Activated T-cell treated with anti-CD3 and anti-CD28 coated beads, Interleukin-2, amount 50 U/mL, for 72 hours (primary cell): ENCODE measurements around the gene RNF130. TPM values are rescaled to one million over a fixed set of nuclear protein-coding genes. Genes with fewer than 3 reads are reported as not detected.

Experiments used
- ATAC-seq, 2 donors: fragments of 150-1000 bp; cut with Tn5 transposase; replicated peaks in 1 of 2; 2 replicates each; pipeline ENCODE4 v1.10.0; 2021; ENCODE audit warnings: moderate library complexity in 2 of 2, mild to moderate bottlenecking in 1 of 2
- DNase-seq, 2 donors: peaks; one replicate each; pipeline ENCODE4 v3.0.0; 2021 to 2022; ENCODE audit warnings: mixed read lengths in 1 of 2
- H3K27ac Mint-ChIP-seq: one replicate; pipeline ENCODE4 v1.8.0; 2022; ENCODE audit warnings: mild to moderate bottlenecking, moderate library complexity, mixed read lengths
- H3K27me3 Mint-ChIP-seq: one replicate; pipeline ENCODE4 v1.8.0; 2022; ENCODE audit warnings: low read depth, mixed read lengths
- H3K36me3 Mint-ChIP-seq, 2 donors: one replicate each; pipeline ENCODE4 v1.8.0; 2022; ENCODE audit warnings: mixed read lengths in 2 of 2, mild to moderate bottlenecking in 1 of 2; ENCODE audit not compliant: insufficient read depth in 2 of 2
- H3K4me1 Mint-ChIP-seq: one replicate; pipeline ENCODE4 v1.8.0; 2022; ENCODE audit warnings: low read depth, mixed read lengths
- H3K4me3 Mint-ChIP-seq, 2 donors: one replicate each; pipeline ENCODE4 v1.8.0; 2022; ENCODE audit warnings: mild to moderate bottlenecking in 2 of 2, mixed read lengths in 2 of 2, moderate library complexity in 2 of 2
- H3K9me3 Mint-ChIP-seq, 2 donors: one replicate each; pipeline ENCODE4 v1.8.0; 2022; ENCODE audit warnings: mixed read lengths in 2 of 2
- total RNA-seq, 2 donors: library from RNA; stranded (reverse); gene quantifications; one replicate each; pipeline ENCODE4 v1.2.3, GENCODE V29; 2022

The RNF130 gene
- total RNA-seq, 2 donors from 2014 or later = 17.7 to 23.6 TPM

DNA sequence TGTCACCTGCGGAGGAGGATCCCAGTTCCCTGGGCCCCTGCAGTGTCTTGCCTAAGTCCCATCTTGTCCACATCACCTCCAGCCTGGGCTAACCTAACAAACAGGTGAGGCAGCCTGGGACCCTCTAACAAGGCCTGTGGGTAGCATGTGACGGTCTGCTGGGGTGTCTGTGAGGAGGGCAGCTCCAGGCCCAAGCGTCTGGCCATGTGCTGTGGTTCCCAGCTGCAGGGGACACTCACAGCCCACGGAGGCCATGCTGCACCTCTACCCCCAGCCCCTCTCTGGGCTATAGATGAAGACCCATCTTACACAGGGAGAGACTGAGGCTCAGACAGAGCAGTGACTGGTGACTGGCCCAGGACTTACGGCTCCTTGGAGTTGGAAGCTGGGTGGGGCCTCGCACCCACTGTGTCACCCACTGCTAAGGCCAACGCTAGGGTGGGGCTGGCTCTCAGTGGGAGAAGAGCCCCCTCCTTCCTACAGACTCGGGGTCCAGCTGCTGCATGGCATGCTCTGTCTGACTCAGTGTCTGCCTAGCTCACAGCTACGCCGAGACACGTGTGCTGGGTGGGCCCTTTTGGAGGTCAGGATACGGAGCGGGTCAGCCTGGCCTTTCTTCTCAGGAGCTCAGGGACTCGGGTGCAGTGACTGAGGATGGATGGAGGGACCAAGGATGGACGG lies 40.8 kb upstream of the RNF130 start:
- no peak for ATAC-seq
- Mint-ChIP-seq H3K27me3 (peaks cover 7% of the 10 kb centered on the region), H3K27ac (no peak overlapping the region), H3K4me3 (no peak overlapping the region), H3K9me3 (peaks cover 0 to 6% of the 10 kb centered on the region in 2 donors), H3K36me3 (peaks cover 4 to 8% of the 10 kb centered on the region in 2 donors), H3K4me1 (no peaks in the 10 kb centered on the region)
- DNase-seq = no peak

DNA sequence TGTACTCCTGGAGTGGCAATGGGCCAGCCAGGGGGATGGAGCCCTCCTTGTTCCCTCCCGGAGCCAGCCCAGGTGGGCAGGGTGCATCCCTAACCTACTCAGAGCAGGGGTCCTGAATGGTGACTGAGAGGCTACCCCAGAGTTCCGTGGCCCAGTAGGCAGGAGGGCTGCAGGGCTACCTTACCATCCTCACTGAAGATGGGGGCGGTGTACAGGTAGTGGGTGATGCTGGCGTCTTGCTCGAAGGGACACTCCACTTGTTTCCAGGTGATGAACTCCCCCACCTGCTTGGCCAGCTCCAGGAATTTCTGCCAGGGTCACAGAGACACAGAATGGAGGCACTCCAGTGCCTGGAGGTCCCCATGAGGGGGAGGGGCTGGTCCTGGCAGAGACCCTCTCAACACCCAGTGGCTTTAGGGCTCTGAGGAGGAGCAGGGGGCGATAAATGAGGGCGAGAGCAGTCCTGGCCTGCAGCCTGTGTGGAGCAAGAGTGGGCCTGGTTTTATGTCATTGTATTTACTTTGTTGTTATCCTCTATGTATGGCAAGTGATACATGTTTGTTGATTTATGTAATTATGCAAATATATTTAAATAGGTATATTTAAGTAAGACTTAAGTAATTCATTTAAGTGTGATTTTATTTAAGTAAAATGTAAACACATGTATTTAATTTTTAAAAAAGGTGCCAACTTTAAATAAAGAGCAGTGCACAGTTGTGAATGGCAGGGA lies 39.9 kb upstream of the RNF130 start:
- peaks cover 10 to 16% of the 10 kb centered on the region in 2 donors for H3K36me3 Mint-ChIP-seq
- no peak overlapping the region for H3K27ac Mint-ChIP-seq
- ATAC-seq (no peak), DNase-seq (no peak)
- no peak overlapping the region for H3K4me3 Mint-ChIP-seq
- no peaks in the 10 kb centered on the region for H3K4me1 Mint-ChIP-seq
- H3K27me3 Mint-ChIP-seq = peaks cover 7% of the 10 kb centered on the region
- peaks cover 4 to 14% of the 10 kb centered on the region in 2 donors for H3K9me3 Mint-ChIP-seq

DNA sequence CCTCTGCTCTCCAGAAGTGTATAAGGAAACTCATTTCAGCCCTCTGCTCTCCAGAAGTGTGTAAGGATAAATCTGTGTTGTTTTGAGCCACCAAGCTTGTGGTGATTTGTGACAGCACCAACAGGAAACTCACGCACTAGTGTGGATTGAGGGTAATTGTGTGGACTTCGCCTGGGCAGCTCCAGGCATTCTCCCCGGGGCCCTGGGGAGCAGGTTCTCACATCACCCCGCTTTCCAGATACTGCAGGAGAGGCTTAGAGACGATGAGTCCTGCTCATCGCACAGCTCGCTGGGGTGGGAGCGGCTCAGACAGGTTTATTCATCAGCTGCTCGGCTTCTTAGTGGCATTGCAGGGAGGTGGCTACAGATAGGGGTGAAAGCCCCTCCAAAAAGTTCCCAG lies 38.4 kb upstream of the RNF130 start:
- DNase-seq (no peak), ATAC-seq (no peak)
- H3K36me3 Mint-ChIP-seq = peaks cover 10 to 16% of the 10 kb centered on the region in 2 donors
- H3K27me3 Mint-ChIP-seq = peaks cover 7% of the 10 kb centered on the region
- H3K4me3 Mint-ChIP-seq = no peak overlapping the region
- peaks cover 6 to 14% of the 10 kb centered on the region in 2 donors for H3K9me3 Mint-ChIP-seq
- H3K27ac Mint-ChIP-seq = no peak overlapping the region
- no peaks in the 10 kb centered on the region for H3K4me1 Mint-ChIP-seq

DNA sequence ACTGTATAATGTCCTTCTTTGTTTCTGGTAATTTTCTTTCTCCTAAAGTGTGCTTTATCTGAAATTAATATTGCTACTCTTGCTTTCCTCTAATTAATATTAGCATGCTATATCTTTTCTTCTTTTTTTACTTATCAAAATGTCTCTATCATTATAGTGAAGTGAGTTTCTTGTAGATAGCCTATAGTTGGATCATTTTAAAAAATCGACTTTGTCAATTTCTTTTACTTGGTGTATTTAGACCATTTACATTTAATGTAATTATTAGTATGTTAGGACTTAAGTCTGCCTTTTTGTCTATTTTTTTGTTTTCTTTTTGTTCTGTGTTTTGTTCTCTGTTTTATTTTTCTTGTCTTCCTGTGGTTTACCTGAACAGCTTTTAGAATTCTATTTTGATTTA lies 35.4 kb upstream of the RNF130 start:
- H3K27me3 Mint-ChIP-seq = peaks cover 12% of the 10 kb centered on the region
- peaks cover 10 to 16% of the 10 kb centered on the region in 2 donors for H3K36me3 Mint-ChIP-seq
- DNase-seq (no peak), ATAC-seq (no peak)
- H3K27ac Mint-ChIP-seq = no peak overlapping the region
- no peak overlapping the region for H3K4me3 Mint-ChIP-seq
- peaks cover 6 to 14% of the 10 kb centered on the region in 2 donors for H3K9me3 Mint-ChIP-seq
- no peaks in the 10 kb centered on the region for H3K4me1 Mint-ChIP-seq

DNA sequence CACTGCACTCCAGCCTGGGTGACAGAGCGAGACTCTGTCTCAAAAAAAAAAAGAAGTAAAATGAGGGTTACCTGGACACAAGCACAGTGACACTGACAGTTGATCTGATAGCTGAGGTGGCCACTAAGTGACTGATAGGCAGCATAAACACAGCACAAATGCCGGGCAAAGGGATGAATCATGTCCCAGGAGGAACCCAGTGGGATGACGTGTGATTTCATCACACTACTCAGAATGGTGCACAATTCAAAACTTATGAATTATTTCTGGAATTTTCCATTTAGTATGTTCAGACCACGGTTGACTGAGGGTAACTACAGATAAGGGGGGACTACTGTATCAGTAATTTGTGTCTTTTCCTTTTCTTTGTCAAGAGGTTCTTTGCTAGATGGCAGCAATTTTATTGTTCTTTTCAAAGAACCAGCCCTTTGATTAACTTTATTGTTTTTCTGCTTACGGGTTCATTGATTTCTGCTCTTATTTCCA lies 34.3 kb upstream of the RNF130 start:
- Mint-ChIP-seq H3K4me1 (no peaks in the 10 kb centered on the region), H3K27ac (no peak overlapping the region)

DNA sequence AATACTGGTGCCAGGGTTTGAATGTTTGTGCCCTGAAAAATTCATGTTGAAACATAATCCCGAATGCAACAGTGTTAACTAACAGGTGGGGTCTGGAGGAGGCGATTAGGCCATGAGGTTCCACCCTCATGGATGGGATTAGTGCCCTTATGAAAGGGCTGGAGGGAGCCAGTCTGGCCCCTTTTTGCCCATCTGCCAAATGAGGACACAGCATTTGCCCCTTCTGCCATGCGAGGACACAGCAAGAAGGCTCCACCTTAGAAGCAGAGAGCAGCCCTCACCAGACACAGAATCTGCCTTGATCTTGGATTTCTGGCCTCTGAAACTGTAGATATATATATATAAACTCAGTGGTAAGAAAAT lies 32.6 kb upstream of the RNF130 start:
- Mint-ChIP-seq H3K27me3 (peaks cover 12% of the 10 kb centered on the region), H3K4me1 (no peaks in the 10 kb centered on the region), H3K4me3 (no peak overlapping the region), H3K36me3 (peaks cover 10 to 16% of the 10 kb centered on the region in 2 donors), H3K9me3 (peaks cover 6 to 14% of the 10 kb centered on the region in 2 donors), H3K27ac (no peak overlapping the region)
- ATAC-seq (no peak), DNase-seq (no peak)

More for the DNA sequence above, 34.3 kb upstream of the RNF130 start:
- Mint-ChIP-seq H3K36me3 (peaks cover 10 to 16% of the 10 kb centered on the region in 2 donors), H3K4me3 (no peak overlapping the region), H3K9me3 (peaks cover 6 to 14% of the 10 kb centered on the region in 2 donors), H3K27me3 (peaks cover 12% of the 10 kb centered on the region)
- no peak for DNase-seq
- no peak for ATAC-seq

DNA sequence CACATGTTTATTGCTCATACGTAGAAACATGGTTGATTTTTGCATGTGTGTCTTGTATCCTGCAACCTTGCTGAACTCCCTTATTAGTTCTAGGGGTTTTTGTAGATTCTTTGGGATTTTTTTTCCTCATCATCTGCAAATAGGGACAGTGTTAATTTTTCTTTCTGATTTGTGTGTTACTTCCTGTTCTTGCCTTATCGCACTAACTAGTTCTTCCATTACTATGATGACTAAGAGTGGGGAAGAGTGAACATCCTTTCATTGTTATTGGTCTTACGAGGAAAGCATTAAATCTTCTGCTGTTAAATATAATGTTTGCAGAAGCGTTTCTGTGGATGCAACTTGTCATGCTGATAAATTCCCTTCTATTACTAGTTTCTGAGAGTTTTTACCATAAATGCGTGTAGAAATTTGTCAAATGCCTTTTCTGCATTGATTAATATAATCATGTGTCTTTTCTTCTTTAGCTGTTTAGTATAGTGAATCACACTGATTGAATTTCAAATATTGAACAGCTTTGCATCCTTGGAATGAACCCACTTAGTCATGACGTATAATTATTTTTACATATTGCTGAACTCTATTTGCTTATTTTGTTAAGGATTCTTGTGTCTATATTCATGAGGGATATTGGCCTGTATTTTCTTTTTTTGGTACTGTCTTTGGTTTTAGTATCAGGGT lies 32.1 kb upstream of the RNF130 start:
- Mint-ChIP-seq H3K36me3 (peaks cover 10 to 15% of the 10 kb centered on the region in 2 donors), H3K27me3 (peaks cover 10% of the 10 kb centered on the region), H3K4me1 (no peaks in the 10 kb centered on the region), H3K9me3 (peaks cover 6 to 14% of the 10 kb centered on the region in 2 donors), H3K4me3 (no peak overlapping the region), H3K27ac (no peak overlapping the region)
- ATAC-seq (no peak), DNase-seq (no peak)

DNA sequence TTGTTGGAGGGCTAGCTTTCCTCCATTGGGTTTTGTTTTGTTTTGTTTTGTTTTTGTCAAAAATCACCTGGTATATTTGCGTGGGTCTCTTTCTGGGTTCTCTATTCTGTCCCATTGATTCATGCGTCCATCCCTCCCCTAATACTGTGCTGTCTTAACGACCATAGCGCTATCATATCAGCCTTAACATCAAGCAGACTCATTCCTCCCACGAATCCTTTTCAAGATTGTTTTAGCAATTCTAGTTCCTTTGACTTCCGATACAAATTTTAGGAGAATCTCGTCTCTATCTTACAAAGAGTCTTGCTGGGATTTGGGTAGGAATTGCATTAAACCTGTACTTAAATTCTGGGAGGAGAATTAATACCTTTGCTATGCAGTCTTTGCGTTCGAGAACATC lies 31.1 kb upstream of the RNF130 start:
- ATAC-seq = no peak
- no peak for DNase-seq
- no peak overlapping the region for H3K4me3 Mint-ChIP-seq
- H3K27ac Mint-ChIP-seq = no peak overlapping the region
- H3K36me3 Mint-ChIP-seq = peaks cover 6 to 8% of the 10 kb centered on the region in 2 donors
- H3K27me3 Mint-ChIP-seq = peaks cover 5% of the 10 kb centered on the region
- peaks cover 6 to 8% of the 10 kb centered on the region in 2 donors for H3K9me3 Mint-ChIP-seq
- H3K4me1 Mint-ChIP-seq = no peaks in the 10 kb centered on the region

DNA sequence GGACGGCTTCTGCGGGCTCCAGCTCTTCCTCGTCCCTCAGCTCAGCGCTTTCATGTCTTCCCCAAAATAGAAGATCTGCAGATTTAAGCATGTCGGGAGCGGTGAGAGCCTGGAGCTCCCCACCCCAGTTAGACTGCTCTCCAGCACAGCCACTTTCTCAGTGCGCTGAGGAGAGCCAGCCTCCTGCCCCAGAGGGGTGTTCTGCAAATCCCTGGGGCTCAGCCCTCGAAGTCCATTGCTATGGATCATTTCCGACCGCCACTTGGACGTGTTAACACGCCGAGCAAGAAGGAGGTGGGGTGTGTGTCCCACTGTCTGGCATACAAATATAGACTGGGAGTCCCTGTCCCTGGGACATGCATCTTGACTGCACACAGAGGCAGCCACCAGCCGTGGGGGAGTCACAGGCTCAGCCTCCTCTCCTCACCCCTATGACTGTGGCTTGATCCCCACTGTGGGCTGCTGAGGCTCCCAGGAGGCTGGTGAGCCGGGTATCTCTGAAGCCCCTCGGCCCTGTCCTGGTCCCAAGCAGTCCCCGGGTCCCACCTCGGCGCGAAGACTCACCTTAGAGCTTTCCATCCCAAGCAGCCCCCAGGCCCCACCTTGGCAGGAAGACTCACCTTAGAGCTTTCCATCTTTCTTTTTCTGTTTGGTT lies 30.0 kb upstream of the RNF130 start:
- no peak overlapping the region for H3K4me3 Mint-ChIP-seq
- peaks cover 5% of the 10 kb centered on the region for H3K27me3 Mint-ChIP-seq
- ATAC-seq (no peak), DNase-seq (no peak)
- H3K36me3 Mint-ChIP-seq = peaks cover under 1 to 2% of the 10 kb centered on the region in 2 donors
- no peak overlapping the region for H3K27ac Mint-ChIP-seq
- H3K9me3 Mint-ChIP-seq = peaks cover 2 to 4% of the 10 kb centered on the region in 2 donors
- H3K4me1 Mint-ChIP-seq = no peaks in the 10 kb centered on the region

DNA sequence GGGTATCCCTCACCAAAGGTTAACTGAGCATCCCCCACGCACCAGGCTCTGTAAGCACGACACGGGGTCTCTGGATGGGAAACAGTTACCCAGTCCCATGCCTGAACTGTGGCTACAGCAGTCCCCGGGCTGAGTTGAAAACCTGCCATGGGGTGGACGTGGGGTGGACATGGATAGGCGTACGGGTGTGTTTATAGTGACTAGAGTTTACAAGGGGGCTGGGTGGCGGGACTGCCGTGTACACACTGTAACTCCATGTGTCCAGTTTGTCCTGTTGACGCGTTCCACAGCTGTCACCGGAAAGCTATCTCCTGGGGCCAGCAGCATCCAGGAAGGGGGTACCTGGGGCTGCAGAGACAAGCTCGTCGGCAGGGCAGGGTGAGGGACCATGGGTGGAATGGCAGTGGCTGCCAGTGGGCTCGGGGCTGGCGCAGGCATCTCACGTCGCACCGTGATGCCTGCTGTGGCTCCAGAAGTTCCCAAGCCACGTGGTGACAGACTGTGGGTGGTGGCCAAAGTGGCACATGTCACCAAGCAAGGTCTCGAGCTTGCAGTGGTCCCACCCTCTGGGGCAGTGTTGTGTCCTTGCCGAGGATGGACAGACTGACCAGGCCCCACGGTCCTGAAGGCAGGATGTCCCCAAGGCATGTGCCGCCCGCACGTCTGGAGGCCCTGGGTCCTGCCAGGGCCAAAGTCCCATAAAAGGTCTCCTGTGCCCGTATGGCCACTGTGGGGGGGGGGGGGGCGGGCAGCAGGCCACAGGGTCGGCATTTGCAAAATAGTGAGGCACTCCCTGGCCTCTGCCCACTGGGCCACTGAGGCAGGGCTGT lies 29.3 kb upstream of the RNF130 start:
- H3K36me3 Mint-ChIP-seq = no peaks in the 10 kb centered on the region
- no peaks in the 10 kb centered on the region for H3K4me1 Mint-ChIP-seq
- no peak overlapping the region for H3K27ac Mint-ChIP-seq
- DNase-seq (no peak), ATAC-seq (no peak)
- H3K9me3 Mint-ChIP-seq = no peaks in the 10 kb centered on the region
- H3K4me3 Mint-ChIP-seq = no peak overlapping the region
- peaks cover 5% of the 10 kb centered on the region for H3K27me3 Mint-ChIP-seq

DNA sequence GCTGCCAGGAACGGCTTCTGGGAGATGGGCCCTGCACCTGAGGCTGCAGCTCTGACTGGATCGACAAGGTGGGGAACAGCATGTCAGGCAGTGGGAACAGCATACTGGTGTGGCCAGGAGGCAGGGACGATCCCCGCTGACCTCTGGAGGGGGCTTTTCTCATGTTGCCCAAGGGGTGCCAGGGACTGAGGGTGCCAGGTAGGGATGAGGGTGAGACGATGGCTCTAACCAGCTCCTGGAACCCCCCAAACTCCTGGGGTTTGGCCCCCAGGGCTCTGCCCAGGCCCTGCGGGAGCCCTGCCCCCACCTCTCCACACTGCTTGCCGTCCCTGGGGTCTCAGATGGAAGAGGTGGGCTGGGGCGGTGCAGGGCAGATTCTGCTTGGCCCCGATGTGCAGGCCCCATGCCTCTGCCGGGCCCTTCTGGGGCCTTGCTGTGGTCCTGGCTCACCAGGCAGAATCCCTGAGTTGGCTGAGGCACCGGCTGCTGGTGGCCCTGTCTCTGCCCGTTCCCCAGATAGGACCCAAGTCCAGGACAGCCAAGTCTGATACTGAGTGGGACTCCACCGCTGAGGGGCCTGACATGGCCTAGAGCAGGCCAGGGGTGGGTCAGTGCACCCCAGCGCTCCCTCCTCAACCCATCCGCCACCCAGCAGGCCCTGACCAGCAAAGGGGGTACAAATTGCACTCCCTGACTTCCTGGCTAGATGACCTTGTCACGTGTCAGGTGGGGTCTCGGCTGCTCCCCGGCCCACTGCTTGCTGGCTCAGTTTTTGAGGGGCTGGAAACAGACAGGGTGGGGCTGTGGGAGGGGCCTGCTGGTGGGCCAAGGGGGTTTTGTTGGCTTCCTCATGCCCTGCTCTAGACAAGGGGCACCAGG lies 28.4 kb upstream of the RNF130 start:
- H3K27ac Mint-ChIP-seq = no peak overlapping the region
- DNase-seq (no peak), ATAC-seq (no peak)
- no peak overlapping the region for H3K4me3 Mint-ChIP-seq
- H3K4me1 Mint-ChIP-seq = no peaks in the 10 kb centered on the region
- H3K9me3 Mint-ChIP-seq = no peaks in the 10 kb centered on the region
- peaks cover 12% of the 10 kb centered on the region for H3K27me3 Mint-ChIP-seq
- no peaks in the 10 kb centered on the region for H3K36me3 Mint-ChIP-seq
